GM21576 (cell line): ENCODE results near the gene ZNF821.
"Not testable (repeated sequence)": the region's sequence is repeated elsewhere in the genome, so short reads cannot be mapped to it uniquely, and the experiment has no call there.

Source experiments
- ATAC-seq: cut with Tn5 transposase; IDR thresholded peaks from one replicate; pipeline ENCODE4 v1.9.1; 2021; ENCODE audit warnings: mild to moderate bottlenecking, moderate library complexity; ENCODE audit not compliant: unreplicated experiment

Gene ZNF821

GRCh38 chr16:71883849-71884638 lies at the start of gene ZNF821:
Gene ZNF821 (minus strand): TSS chr16:71884182. CDS start chr16:71879946, 4,236 bp downstream.
- ATAC-seq, result peak; percentile 42

- ATAC-seq, result no peak
These were observed 49.0 kb upstream of the ZNF821 start for GRCh38 chr16:71933017-71933416.

- no peak for ATAC-seq
These were observed 47.6 kb upstream of the ZNF821 start for GRCh38 chr16:71931599-71931998.

GRCh38 chr16:71931001-71931400 lies 47.0 kb upstream of the ZNF821 start:
- ATAC-seq, result no peak

GRCh38 chr16:71930013-71930563 lies 46.1 kb upstream of the ZNF821 start:
- ATAC-seq, result no peak

GRCh38 chr16:71929048-71929447 lies 45.1 kb upstream of the ZNF821 start:
- ATAC-seq, result no peak

- ATAC-seq, result no peak
These were observed 43.8 kb upstream of the ZNF821 start for GRCh38 chr16:71927787-71928186.

- ATAC-seq, result no peak
These were observed 43.4 kb upstream of the ZNF821 start for GRCh38 chr16:71927383-71927782.

- no peak for ATAC-seq
These were observed 40.7 kb upstream of the ZNF821 start for GRCh38 chr16:71924710-71925109.

GRCh38 chr16:71923941-71924690 lies 40.1 kb upstream of the ZNF821 start:
- ATAC-seq, result no peak

- ATAC-seq, result no peak
These were observed 36.7 kb upstream of the ZNF821 start for GRCh38 chr16:71920658-71921057.

GRCh38 chr16:71919035-71919434 lies 35.1 kb upstream of the ZNF821 start:
- peak; percentile 81 for ATAC-seq

- ATAC-seq, result no peak
These were observed 33.9 kb upstream of the ZNF821 start for GRCh38 chr16:71917900-71918299.

GRCh38 chr16:71916397-71916920 lies 32.5 kb upstream of the ZNF821 start:
- no peak for ATAC-seq

- no peak for ATAC-seq
These were observed 31.4 kb upstream of the ZNF821 start for GRCh38 chr16:71915350-71915749.

- no peak for ATAC-seq
These were observed 30.8 kb upstream of the ZNF821 start for GRCh38 chr16:71914802-71915201.

- ATAC-seq, result no peak
These were observed 28.7 kb upstream of the ZNF821 start for GRCh38 chr16:71912534-71913275.

GRCh38 chr16:71911121-71911520 lies 27.1 kb upstream of the ZNF821 start:
- ATAC-seq, result no peak

GRCh38 chr16:71905765-71906164 lies 21.8 kb upstream of the ZNF821 start:
- not testable (repeated sequence) for ATAC-seq

- no peak for ATAC-seq
These were observed 20.3 kb upstream of the ZNF821 start for GRCh38 chr16:71904239-71904638.

- no peak for ATAC-seq
These were observed 19.6 kb upstream of the ZNF821 start for GRCh38 chr16:71903608-71904007.
